AG09319 (cell line): Measurements from ENCODE around the gene CYB5B.

Experiments used
- DNase-seq: peaks from one replicate; pipeline ENCODE4 v3.0.0-alpha.2; 2010; ENCODE audit warnings: low read depth; ENCODE audit errors: extremely low read depth
- CTCF ChIP-seq: IDR thresholded peaks from 2 replicates; pipeline ENCODE4 v1.5.1; 2011; ENCODE audit warnings: low read depth, mild to moderate bottlenecking, inconsistent platforms, low read length, moderate library complexity

Gene CYB5B

GRCh38 chr16:69410219-69410990, 14.0 kb upstream of the CYB5B start:
- DNase-seq: no peak
- no peak for TF ChIP-seq CTCF

- TF ChIP-seq CTCF: no peak
- no peak for DNase-seq
Observed at GRCh38 chr16:69411064-69411985, 13.1 kb upstream of the CYB5B start.

GRCh38 chr16:69412287-69412686, 12.1 kb upstream of the CYB5B start:
- no peak for TF ChIP-seq CTCF
- no peak for DNase-seq

GRCh38 chr16:69413045-69413664, 11.3 kb upstream of the CYB5B start:
- TF ChIP-seq CTCF: no peak
- no peak for DNase-seq

- no peak for TF ChIP-seq CTCF
- no peak for DNase-seq
Observed at GRCh38 chr16:69417520-69418199, 6.8 kb upstream of the CYB5B start.

- no peak for TF ChIP-seq CTCF
- no peak for DNase-seq
Observed at GRCh38 chr16:69419956-69420355, 4.5 kb upstream of the CYB5B start.
